ENCODE results near the gene DPH6.
"Not testable (repeated sequence)": the region's sequence is repeated elsewhere in the genome, so short reads cannot be mapped to it uniquely, and the experiment has no call there.

The DPH6 gene, protein sequence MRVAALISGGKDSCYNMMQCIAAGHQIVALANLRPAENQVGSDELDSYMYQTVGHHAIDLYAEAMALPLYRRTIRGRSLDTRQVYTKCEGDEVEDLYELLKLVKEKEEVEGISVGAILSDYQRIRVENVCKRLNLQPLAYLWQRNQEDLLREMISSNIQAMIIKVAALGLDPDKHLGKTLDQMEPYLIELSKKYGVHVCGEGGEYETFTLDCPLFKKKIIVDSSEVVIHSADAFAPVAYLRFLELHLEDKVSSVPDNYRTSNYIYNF

GRCh38 chr15:35545824-35546510 is at the start of gene DPH6:
Gene DPH6 (minus strand): TSS chr15:35546165. CDS start chr15:35546141, 24 bp downstream.
- peak; percentile 76 to 78 for DNase-seq (ENCODE audit: low read depth in 2 of 2)

- no peak for DNase-seq (ENCODE audit: low read depth in 2 of 2)
Measured at GRCh38 chr15:35595656-35596055, 49.7 kb upstream of the DPH6 start.

GRCh38 chr15:35591987-35592386 is 46.0 kb upstream of the DPH6 start:
- DNase-seq (ENCODE audit: low read depth in 2 of 2): not testable (repeated sequence)

DNA sequence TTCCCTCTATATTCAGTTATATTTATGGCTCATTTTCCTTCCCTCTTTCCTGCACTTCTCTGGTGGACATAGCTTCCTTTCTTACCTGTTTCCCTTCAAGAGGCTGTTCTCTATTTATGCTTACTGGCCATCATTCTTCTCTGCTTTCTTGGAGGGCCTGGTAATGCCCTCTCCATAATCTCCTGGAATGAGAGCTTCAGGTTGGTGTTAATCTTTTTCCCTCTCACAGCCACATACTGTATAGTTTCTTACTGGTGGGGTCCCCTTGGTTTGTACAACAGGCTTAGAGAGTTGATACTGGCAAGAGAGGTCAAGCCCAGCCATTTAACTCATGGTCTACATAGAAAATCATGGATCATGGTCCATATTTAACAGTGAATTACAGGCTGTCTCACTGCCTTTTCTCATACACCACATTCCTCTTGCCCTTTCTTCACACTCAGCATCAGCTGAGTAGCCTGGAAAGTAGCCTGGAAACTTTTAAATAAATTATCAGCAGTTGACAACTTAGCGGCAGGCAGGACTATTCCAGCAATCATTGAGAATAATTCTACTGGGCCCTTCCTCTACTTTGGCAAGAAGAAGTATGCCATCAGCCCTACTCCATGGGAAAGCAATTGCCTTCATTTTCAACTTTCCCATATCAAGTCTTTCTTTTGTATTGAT is 38.0 kb upstream of the DPH6 start:
- no peak for DNase-seq (ENCODE audit: low read depth in 2 of 2)

GRCh38 chr15:35580606-35581005 is 34.6 kb upstream of the DPH6 start:
- no peak for DNase-seq (ENCODE audit: low read depth in 2 of 2)

DNA sequence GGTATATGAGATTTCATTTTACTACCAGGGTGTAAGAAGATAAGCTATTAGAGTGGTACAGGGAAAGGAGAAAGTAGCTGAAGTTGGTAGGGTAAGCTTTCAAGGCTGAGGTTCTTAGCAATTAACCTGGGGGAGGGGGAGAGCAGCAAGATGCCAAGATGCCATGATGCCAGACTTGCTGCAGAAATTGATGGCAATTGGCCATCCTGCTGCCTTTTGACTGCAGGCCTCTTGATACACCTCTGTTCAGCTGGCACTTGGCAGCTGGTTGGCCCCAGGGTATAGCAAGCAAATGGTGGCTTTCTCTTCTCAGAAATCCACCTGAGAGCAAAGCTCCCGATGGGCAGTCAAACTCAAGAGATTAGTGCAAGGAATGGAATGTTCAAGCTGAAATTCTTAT is 21.4 kb upstream of the DPH6 start:
- DNase-seq (ENCODE audit: low read depth in 2 of 2): no peak

DNA sequence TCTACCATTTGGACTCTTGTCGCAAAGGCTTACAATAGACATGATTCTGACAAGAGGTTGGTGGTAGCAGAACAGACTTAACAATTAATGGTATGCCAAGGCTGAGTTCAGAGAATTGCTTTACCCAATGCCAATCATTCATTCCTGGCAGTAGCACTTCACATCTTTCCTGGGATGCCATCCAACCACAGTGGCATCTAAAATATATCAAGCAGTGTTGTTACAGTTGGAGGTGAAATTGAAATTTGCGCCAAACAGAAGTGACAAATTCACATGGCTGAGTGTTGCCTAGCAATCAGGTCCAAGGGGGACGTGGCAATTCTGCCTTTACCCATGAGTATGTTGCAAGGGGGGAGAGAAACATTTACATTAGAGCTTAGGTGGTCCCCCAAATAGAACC is 21.0 kb upstream of the DPH6 start:
- DNase-seq (ENCODE audit: low read depth in 2 of 2): no peak

DNA sequence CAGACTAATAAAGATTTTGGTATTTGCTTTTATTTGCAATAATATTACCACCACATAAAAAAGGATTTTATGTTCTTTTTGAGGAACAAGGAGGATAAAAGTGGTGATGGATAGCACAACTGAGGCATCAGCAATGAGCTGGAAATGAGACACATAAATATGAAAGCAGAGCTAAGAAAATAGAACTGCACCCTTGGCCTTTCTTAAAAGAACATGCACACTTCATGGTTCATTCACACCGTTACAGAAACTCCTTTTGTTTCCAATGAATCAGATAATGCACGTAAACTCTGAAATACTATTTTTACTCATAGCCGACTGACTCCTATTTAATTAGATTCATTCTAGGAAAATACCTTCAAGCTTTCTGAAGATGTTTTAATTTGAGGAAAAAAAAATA is 19.9 kb upstream of the DPH6 start:
- no peak for DNase-seq (ENCODE audit: low read depth in 2 of 2)

DNA sequence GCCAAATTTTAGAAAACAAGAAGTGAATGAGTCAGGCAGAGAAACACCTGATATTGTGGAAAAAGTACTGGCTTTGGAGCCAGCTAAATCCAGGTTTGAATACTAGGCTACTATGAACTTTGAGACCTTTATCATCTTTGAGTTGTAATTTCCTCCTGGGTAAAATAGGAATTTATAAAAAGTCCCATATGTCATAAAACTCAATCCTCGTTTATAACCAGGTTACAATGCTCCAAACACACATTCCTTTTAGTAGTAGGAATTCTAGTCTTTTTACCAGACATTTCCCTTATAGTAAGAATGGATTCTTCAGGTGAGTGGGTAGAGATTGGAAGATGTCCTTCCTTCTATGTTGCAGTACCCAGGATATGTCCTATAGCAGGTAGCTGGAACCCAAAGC is 16.7 kb upstream of the DPH6 start:
- no peak for DNase-seq (ENCODE audit: low read depth in 2 of 2)

- no peak for DNase-seq (ENCODE audit: low read depth in 2 of 2)
Measured at GRCh38 chr15:35561308-35561707, 15.3 kb upstream of the DPH6 start.

- no peak for DNase-seq (ENCODE audit: low read depth in 2 of 2)
Measured at GRCh38 chr15:35560870-35561269, 14.9 kb upstream of the DPH6 start.

GRCh38 chr15:35560258-35560657 is 14.3 kb upstream of the DPH6 start:
- DNase-seq (ENCODE audit: low read depth in 2 of 2): no peak

GRCh38 chr15:35559683-35560082 is 13.7 kb upstream of the DPH6 start:
- DNase-seq (ENCODE audit: low read depth in 2 of 2): no peak

DNA sequence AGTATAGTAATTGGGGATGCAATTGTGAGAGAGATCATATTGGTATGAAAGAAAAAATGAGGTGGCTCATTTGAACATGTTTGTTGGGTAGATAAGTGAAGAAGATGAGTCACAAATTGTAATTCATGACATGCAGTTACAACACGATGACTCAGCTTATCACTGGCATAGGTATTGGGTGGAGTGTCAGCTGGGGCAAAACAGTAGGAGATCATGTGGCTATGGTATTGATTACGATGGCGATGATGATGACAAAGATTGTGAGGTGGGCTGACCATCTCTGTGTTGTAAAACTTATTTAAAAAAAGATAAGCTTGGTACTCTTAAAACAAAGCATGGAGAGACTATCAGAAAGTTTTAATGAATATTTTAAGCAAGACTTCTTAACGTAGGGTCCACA is 11.6 kb upstream of the DPH6 start:
- DNase-seq (ENCODE audit: low read depth in 2 of 2): no peak

DNA sequence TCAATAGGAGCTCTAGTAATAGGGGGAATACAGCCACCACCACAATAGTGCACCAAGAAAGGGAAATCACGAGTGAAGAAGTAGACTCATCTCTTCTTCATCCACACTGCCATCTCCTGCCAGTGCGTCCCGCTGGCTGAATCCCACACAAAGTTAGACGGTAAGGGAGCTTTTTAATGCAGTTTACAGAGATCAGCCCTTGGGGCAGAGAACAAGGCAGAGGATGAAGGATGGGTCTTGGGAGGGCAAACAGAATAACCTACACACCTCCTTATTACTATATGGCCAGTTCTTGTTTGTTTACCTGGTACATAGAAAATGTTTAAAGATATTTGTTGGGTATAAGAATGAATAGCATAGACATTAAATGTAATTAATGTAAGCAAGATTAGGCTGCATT is 11.0 kb upstream of the DPH6 start:
- no peak for DNase-seq (ENCODE audit: low read depth in 2 of 2)

- no peak for DNase-seq (ENCODE audit: low read depth in 2 of 2)
Measured at GRCh38 chr15:35555244-35555643, 9.3 kb upstream of the DPH6 start.

DNA sequence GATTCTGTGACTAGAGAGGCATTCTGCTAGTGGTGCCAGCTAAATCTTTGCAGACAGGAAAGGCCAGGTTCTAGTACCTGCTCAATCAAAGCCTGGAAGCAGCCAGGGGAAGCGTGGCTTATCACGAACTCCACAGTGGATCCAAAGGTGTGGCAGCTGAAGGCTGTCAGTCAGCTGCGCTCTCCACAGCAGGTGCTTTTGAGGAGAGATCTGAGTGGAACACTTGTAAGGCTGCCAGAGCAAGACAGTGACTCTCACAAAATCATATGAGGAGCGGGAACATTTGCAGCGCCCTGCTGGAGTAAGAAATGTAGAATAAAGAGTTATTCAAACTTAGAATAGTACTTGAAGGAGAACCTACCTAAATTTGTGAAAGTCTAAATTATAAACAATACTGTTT is 5.0 kb upstream of the DPH6 start:
- DNase-seq (ENCODE audit: low read depth in 2 of 2): no peak

- DNase-seq (ENCODE audit: low read depth in 2 of 2): no peak
Measured at GRCh38 chr15:35549567-35549966, 3.6 kb upstream of the DPH6 start.

DNA sequence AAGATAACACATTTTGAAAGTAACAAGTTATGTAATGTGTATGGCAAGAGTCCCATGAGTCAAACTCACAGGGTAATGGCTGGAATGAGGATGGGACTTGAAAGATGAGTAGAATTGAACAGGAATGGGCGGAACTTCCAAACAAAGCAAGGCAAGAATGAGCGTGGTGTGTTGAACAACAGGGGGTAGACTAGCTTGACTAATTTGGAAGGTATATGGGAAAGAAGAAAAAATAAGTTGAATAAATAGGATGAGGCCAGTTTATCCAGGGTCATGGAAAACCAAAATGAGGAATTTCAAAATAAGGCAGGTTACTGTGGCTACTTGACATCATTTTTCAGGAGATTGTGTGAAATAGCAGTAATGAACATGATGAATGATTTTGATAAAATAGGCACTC is 2.5 kb upstream of the DPH6 start:
- DNase-seq (ENCODE audit: low read depth in 2 of 2): no peak

DNA sequence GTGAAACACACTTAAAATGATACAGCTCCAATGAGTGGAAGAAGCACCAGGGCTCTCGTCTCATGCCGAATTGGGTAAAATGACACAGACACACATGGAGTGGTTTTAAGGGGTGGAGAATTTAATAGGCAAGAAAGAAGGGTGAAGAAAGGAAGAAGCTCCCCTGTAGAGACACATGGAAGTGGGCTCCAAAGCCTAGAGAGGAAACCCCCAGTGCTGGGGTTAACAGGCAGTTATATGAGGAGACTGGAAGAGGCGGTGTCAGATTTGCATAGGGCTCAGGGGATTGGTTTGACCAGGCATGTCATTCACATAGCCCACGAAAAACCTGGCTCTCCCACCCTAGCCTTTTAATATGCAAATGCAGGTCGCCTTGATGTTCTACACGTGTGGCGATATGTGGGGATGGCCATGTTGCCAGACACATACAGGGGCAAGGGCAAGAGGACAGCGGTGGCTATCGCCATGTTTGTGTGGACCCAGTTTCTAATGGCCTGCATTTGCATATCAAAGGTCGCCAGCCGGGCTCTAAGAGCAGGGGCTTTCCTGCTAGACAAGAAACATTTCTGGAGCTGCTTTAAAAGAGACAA is 1.9 kb upstream of the DPH6 start:
- DNase-seq (ENCODE audit: low read depth in 2 of 2): no peak

GRCh38 chr15:35546511-35547381 is 781 bp upstream of the DPH6 start:
- no peak for DNase-seq (ENCODE audit: low read depth in 2 of 2)

DNA sequence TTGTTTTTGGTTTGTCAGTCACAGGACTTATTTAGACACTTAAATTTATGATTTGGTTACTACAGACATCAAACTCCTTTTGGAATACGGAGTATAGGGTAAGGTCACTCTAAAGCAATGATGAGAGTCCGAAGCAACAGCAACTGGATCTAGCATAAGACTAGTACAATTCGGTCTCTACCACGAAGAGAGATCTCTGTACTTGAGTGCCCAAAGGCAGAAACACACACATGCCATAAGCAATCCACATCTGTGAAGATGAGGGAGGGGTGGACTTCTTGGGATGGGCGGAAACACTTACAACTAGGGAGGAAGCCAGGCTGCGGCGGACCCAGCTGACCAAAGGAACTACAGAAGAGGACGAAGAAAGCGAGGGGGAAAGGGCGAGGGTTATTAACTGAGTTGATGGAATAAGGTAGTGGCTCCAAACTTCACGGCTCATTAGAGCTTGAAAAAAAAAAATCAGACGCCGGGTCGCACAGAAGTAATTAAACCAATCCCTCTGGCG is 595 bp downstream of the DPH6 start:
- peak in 1 of 2 donors; percentile 12 for DNase-seq (ENCODE audit: low read depth in 2 of 2)

Data from stimulated activated CD4-positive, alpha-beta T cell treated with anti-CD3 and anti-CD28 coated beads, Interleukin-1b, Interleukin-23, amount 100 ng/mL, for 4 hours (primary cell).